ENCODE measurements around the gene CHPF2. TPM values are rescaled to one million over a fixed set of nuclear protein-coding genes. Genes with fewer than 3 reads are reported as not detected.

The CHPF2 gene
- total RNA-seq, 4 donors from 2014 or later, result 11.1 to 16.1 (median 14.1) TPM

- in situ Hi-C loops (cut with MboI; ENCODE audit: low sequenced_read_pairs in 4 of 4) (no loop called here), intact Hi-C loops (cut with DNase I; ENCODE audit: low total_unique reads) (loop anchor here (10.0 kb wide), 1 partner anchor 107 kb away; no protein-coding TSS in a partner anchor)
- H3K27ac ChIP-seq, result no peak overlapping the region
- H3K27me3 ChIP-seq, result peaks cover 0 to 18% (median 4%) of the 10 kb centered on the region in 3 donors
- ATAC-seq (no peak), DNase-seq (no peak)
- H3K4me1 ChIP-seq, result no peaks in the 10 kb centered on the region
- H3K9me3 ChIP-seq, result no peaks in the 10 kb centered on the region
- TF ChIP-seq POLR2A (IDR thresholded peaks at IDR 0.05) (no peak), CTCF (IDR thresholded peaks at IDR 0.05 in 4 of 5, conservative IDR thresholded peaks at IDR 0.05 in 1 of 5) (no peak)
- H3K36me3 ChIP-seq, result no peaks in the 10 kb centered on the region
- H3K4me3 ChIP-seq, result no peak overlapping the region
These were observed 34.4 kb upstream of the CHPF2 start for GRCh38 chr7:151197932-151198331.

- Histone ChIP-seq H3K27ac (no peak overlapping the region), H3K27me3 (peaks cover under 1 to 23% (median 6%) of the 10 kb centered on the region in 3 donors), H3K9me3 (no peaks in the 10 kb centered on the region), H3K36me3 (no peaks in the 10 kb centered on the region), H3K4me3 (no peak overlapping the region), H3K4me1 (no peaks in the 10 kb centered on the region)
- DNase-seq (no peak), ATAC-seq (no peak)
- TF ChIP-seq POLR2A (IDR thresholded peaks at IDR 0.05) (no peak), CTCF (IDR thresholded peaks at IDR 0.05 in 4 of 5, conservative IDR thresholded peaks at IDR 0.05 in 1 of 5) (no peak)
- intact Hi-C loops (cut with DNase I; ENCODE audit: low total_unique reads), result loop anchor here (10.0 kb wide), 1 partner anchor 106 kb away; no protein-coding TSS in a partner anchor
- in situ Hi-C loops (cut with MboI; ENCODE audit: low sequenced_read_pairs in 4 of 4), result no loop called here
These were observed 33.1 kb upstream of the CHPF2 start for GRCh38 chr7:151198945-151199848.

GRCh38 chr7:151201344-151201743 lies 30.9 kb upstream of the CHPF2 start:
- peaks cover 10 to 40% (median 17%) of the 10 kb centered on the region in 3 donors for H3K27me3 ChIP-seq
- in situ Hi-C loops (cut with MboI; ENCODE audit: low sequenced_read_pairs in 4 of 4) (no loop called here), intact Hi-C loops (cut with DNase I; ENCODE audit: low total_unique reads) (no loop called here)
- H3K27ac ChIP-seq, result no peak overlapping the region
- H3K9me3 ChIP-seq, result no peaks in the 10 kb centered on the region
- H3K36me3 ChIP-seq, result no peaks in the 10 kb centered on the region
- no peak for ATAC-seq
- H3K4me1 ChIP-seq, result no peaks in the 10 kb centered on the region
- no peak for DNase-seq
- H3K4me3 ChIP-seq, result no peak overlapping the region
- no peak for TF ChIP-seq CTCF (IDR thresholded peaks at IDR 0.05 in 4 of 5, conservative IDR thresholded peaks at IDR 0.05 in 1 of 5)
- no peak for TF ChIP-seq POLR2A (IDR thresholded peaks at IDR 0.05)

GRCh38 chr7:151201751-151202150 lies 30.5 kb upstream of the CHPF2 start:
- intact Hi-C loops (cut with DNase I; ENCODE audit: low total_unique reads), result no loop called here
- no peaks in the 10 kb centered on the region for H3K9me3 ChIP-seq
- H3K4me1 ChIP-seq, result no peaks in the 10 kb centered on the region
- H3K27me3 ChIP-seq, result peaks cover 10 to 40% (median 17%) of the 10 kb centered on the region in 3 donors
- in situ Hi-C loops (cut with MboI; ENCODE audit: low sequenced_read_pairs in 4 of 4), result no loop called here
- no peak overlapping the region for H3K4me3 ChIP-seq
- no peaks in the 10 kb centered on the region for H3K36me3 ChIP-seq
- no peak overlapping the region for H3K27ac ChIP-seq
- no peak for ATAC-seq
- DNase-seq, result no peak
- TF ChIP-seq CTCF (IDR thresholded peaks at IDR 0.05 in 4 of 5, conservative IDR thresholded peaks at IDR 0.05 in 1 of 5), result no peak
- TF ChIP-seq POLR2A (IDR thresholded peaks at IDR 0.05), result no peak

Measured in gastrocnemius medialis (tissue), 4 donors.